SK-N-MC (cell line): ENCODE measurements around the gene ELMO1.

Source experiments
- DNase-seq: peaks from one replicate; pipeline ENCODE4 v3.0.0-alpha.2; 2011; ENCODE audit warnings: low read depth, low spot score
- H3K27ac ChIP-seq: fragments of 200-600 bp; sonication (generic); 2 replicates; pipeline ENCODE4 v1.5.1; 2016; ENCODE audit warnings: mixed run types
- H3K36me3 ChIP-seq: fragments of 200-600 bp; sonication (generic); 2 replicates; pipeline ENCODE4 v1.6.1; 2017; ENCODE audit warnings: antibody characterized with exemption, low read length, mixed read lengths; ENCODE audit not compliant: insufficient read depth
- H3K4me3 ChIP-seq: fragments of 200-600 bp; sonication (generic); 2 replicates; pipeline ENCODE4 v1.5.1; 2016
- H3K9ac ChIP-seq: fragments of 200-600 bp; sonication (generic); 2 replicates; pipeline ENCODE4 v1.8.0; 2017; ENCODE audit warnings: mixed run types, mixed read lengths; ENCODE audit not compliant: insufficient read length
- H3K9me3 ChIP-seq: fragments of 200-600 bp; sonication (generic); 2 replicates; pipeline ENCODE4 v1.6.1; 2017; ENCODE audit warnings: low read depth, mild to moderate bottlenecking, antibody characterized with exemption, low read length, moderate library complexity, mixed read lengths
- EZH2 ChIP-seq: fragments of 200-600 bp; sonication (generic); IDR thresholded peaks from one replicate; pipeline ENCODE4 v1.6.1; 2017; ENCODE audit warnings: antibody characterized with exemption
- FOXP2 ChIP-seq: optimal IDR thresholded peaks from 2 replicates; pipeline ENCODE3; 2011; ENCODE audit warnings: mild to moderate bottlenecking, moderate library complexity; ENCODE audit not compliant: insufficient read depth; ENCODE audit errors: extremely low read length, control extremely low read depth
- POLR2AphosphoS5 ChIP-seq: IDR thresholded peaks from 2 replicates; pipeline ENCODE4 v1.6.1; 2012; ENCODE audit warnings: mild to moderate bottlenecking, low read depth, low read length, borderline replicate concordance

Gene ELMO1

DNA sequence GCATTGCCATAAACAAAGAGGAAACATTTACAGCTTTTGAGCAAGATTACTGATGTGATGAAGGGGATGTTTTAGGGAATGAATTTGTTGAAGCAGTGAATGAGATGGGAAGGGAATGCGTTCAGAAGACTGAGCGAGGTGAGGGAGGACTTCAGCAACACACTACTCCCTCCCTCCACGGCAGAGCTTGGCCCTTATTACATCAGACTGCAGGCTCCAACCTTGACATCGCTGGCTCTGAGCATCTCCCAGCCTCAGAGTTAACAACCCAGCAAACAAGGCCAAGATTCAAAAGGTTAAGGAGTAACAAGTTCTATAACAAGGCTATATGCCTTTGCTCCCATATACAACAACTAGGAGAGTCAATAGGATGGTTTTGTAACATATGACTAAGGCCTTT is 164.4 kb downstream of the ELMO1 start:
- no peak overlapping the region for H3K9ac ChIP-seq
- H3K9me3 ChIP-seq, result no peaks in the 10 kb centered on the region
- H3K4me3 ChIP-seq, result no peak overlapping the region
- DNase-seq, result no peak
- H3K27ac ChIP-seq, result no peak overlapping the region
- TF ChIP-seq POLR2AphosphoS5 (no peak), EZH2 (no peak), FOXP2 (no peak)
- no peaks in the 10 kb centered on the region for H3K36me3 ChIP-seq

GRCh38 chr7:37283716-37284115 is 164.9 kb downstream of the ELMO1 start:
- no peaks in the 10 kb centered on the region for H3K36me3 ChIP-seq
- no peak for DNase-seq
- no peak overlapping the region for H3K4me3 ChIP-seq
- H3K27ac ChIP-seq, result no peak overlapping the region
- TF ChIP-seq EZH2 (no peak), FOXP2 (no peak), POLR2AphosphoS5 (no peak)
- no peak overlapping the region for H3K9ac ChIP-seq
- no peaks in the 10 kb centered on the region for H3K9me3 ChIP-seq

- Histone ChIP-seq H3K9me3 (no peaks in the 10 kb centered on the region), H3K36me3 (no peaks in the 10 kb centered on the region), H3K9ac (no peak overlapping the region), H3K27ac (no peak overlapping the region), H3K4me3 (no peak overlapping the region)
- DNase-seq, result no peak
- no peak for TF ChIP-seq POLR2AphosphoS5
- no peak for TF ChIP-seq FOXP2
- no peak for TF ChIP-seq EZH2
Observed at GRCh38 chr7:37282927-37283326, 165.7 kb downstream of the ELMO1 start.

DNA sequence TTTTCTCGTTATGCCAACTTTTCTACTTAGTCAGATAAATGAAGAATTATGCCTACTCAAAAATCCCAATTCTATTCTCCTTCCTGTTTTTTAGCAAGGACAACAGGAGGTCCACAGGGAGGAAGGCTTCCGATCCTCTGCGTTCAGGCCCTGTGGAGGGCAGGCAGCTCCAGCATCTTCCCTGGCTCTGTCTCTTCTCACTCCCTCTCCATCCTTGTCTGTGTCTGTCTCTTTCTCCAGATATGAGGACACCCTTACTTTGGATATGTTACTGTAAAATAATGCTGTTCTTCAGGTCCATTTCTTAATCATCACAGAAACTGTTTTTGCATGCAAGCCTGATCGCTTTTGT is 166.6 kb downstream of the ELMO1 start:
- DNase-seq, result no peak
- H3K9ac ChIP-seq, result no peak overlapping the region
- no peak for TF ChIP-seq FOXP2
- TF ChIP-seq POLR2AphosphoS5, result no peak
- no peak for TF ChIP-seq EZH2
- H3K27ac ChIP-seq, result no peak overlapping the region
- H3K36me3 ChIP-seq, result no peaks in the 10 kb centered on the region
- no peaks in the 10 kb centered on the region for H3K9me3 ChIP-seq
- H3K4me3 ChIP-seq, result no peak overlapping the region

DNA sequence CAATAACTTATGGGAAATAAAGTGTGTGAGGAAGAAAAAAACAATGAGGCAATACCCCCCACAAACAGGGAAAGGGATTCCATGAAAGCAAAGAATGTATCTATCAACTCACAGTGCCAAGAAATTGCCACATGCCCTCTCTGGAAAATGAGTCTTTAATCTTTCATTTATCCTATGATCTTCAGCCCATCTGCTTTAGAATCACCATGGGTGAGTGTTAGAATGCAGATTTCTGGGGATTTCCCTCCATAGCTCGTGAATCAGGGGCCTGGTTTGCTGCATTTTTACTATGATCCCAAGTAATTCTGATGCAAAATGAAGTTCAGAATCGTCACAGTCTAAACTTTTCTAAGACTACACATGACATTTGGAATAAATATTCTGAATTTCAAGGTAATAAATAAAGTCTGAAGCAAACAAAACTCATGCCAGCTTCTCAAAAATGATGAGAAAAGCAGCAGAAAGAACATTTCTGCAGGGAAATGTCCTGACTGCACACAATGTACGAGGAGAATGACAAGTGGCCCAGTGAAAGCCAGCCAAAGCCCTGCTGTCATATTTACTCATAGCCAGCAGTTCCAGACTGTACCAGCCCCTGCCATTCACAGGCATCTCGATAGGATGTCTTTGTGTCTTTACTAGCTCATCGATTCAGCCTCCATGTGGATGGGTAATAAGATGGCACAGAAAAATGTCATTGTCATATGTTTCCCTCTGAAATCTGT is 167.1 kb downstream of the ELMO1 start:
- no peak overlapping the region for H3K4me3 ChIP-seq
- no peak overlapping the region for H3K27ac ChIP-seq
- no peak overlapping the region for H3K9ac ChIP-seq
- H3K9me3 ChIP-seq, result no peaks in the 10 kb centered on the region
- H3K36me3 ChIP-seq, result no peaks in the 10 kb centered on the region
- TF ChIP-seq POLR2AphosphoS5, result no peak
- no peak for TF ChIP-seq EZH2
- TF ChIP-seq FOXP2, result no peak
- no peak for DNase-seq

GRCh38 chr7:37277513-37277912 is 171.2 kb downstream of the ELMO1 start:
- Histone ChIP-seq H3K9me3 (no peaks in the 10 kb centered on the region), H3K4me3 (no peak overlapping the region), H3K27ac (no peak overlapping the region), H3K36me3 (no peaks in the 10 kb centered on the region), H3K9ac (no peak overlapping the region)
- TF ChIP-seq FOXP2, result no peak
- TF ChIP-seq POLR2AphosphoS5, result no peak
- no peak for TF ChIP-seq EZH2
- DNase-seq, result no peak

- H3K27ac ChIP-seq, result no peak overlapping the region
- no peaks in the 10 kb centered on the region for H3K36me3 ChIP-seq
- TF ChIP-seq EZH2, result no peak
- TF ChIP-seq FOXP2, result no peak
- TF ChIP-seq POLR2AphosphoS5, result no peak
- no peak for DNase-seq
- no peak overlapping the region for H3K4me3 ChIP-seq
- no peak overlapping the region for H3K9ac ChIP-seq
- no peaks in the 10 kb centered on the region for H3K9me3 ChIP-seq
Observed at GRCh38 chr7:37275078-37275710, 173.5 kb downstream of the ELMO1 start.

DNA sequence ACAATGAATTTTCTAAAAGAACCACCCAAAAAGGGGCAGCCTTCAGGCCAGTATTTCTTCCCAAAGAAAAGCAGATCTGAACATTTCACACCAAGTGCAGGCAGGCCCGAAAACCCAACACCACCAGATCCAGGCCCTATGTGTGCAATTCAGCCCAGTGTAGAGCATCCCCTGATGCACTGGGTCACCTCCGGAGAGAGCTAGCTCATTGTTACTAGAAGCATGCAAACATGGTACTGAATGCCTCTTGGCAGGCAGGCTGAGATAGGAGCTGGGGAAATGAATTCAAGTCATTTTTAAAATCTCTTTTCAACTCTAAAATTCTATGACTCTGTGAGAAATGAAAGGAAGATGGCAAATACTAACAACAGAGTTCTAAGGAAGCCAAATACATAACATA is 174.8 kb downstream of the ELMO1 start:
- H3K9ac ChIP-seq, result no peak overlapping the region
- DNase-seq, result no peak
- H3K36me3 ChIP-seq, result no peaks in the 10 kb centered on the region

More for the DNA sequence above, 174.8 kb downstream of the ELMO1 start:
- H3K9me3 ChIP-seq, result no peaks in the 10 kb centered on the region
- H3K27ac ChIP-seq, result no peak overlapping the region
- TF ChIP-seq POLR2AphosphoS5 (no peak), FOXP2 (no peak), EZH2 (no peak)
- no peak overlapping the region for H3K4me3 ChIP-seq
